GM19438 (cell line): ENCODE data around the gene SGCA.

Source experiments
- ATAC-seq: cut with Tn5 transposase; IDR thresholded peaks from one replicate; pipeline ENCODE4 v1.9.1; 2021; ENCODE audit warnings: low read depth; ENCODE audit not compliant: unreplicated experiment

Gene SGCA

GRCh38 chr17:50219939-50220465 lies 54.2 kb downstream of the SGCA start:
- ATAC-seq: no peak

- ATAC-seq: no peak
Observed at GRCh38 chr17:50220811-50221210, 55.0 kb downstream of the SGCA start.

GRCh38 chr17:50221266-50221863 lies 55.6 kb downstream of the SGCA start:
- ATAC-seq: no peak

- ATAC-seq: no peak
Observed at GRCh38 chr17:50221864-50222545, 56.2 kb downstream of the SGCA start.

GRCh38 chr17:50222922-50223321 lies 57.1 kb downstream of the SGCA start:
- ATAC-seq: no peak
